Kidney epithelial cell (primary cell): ENCODE measurements around the gene VAMP3. TPM values are rescaled to one million over a fixed set of nuclear protein-coding genes. Genes with fewer than 3 reads are reported as not detected.

ENCODE experiments used
- DNase-seq: peaks from one replicate; pipeline ENCODE4 v3.0.0-alpha.2; 2010; ENCODE audit warnings: low read depth
- H3K27me3 ChIP-seq: 2 replicates; pipeline ENCODE4 v1.6.0; 2011; ENCODE audit warnings: low read length; ENCODE audit not compliant: control insufficient read depth, insufficient read depth
- H3K36me3 ChIP-seq: 2 replicates; pipeline ENCODE4 v1.5.1; 2011; ENCODE audit warnings: low read length; ENCODE audit not compliant: control insufficient read depth, insufficient read depth
- H3K4me3 ChIP-seq: 2 replicates; pipeline ENCODE4 v1.5.1; 2011; ENCODE audit warnings: low read depth, mild to moderate bottlenecking, control low read depth, low read length
- total RNA-seq: library from RNA; depleted of rRNA; stranded (reverse); fragments of >200 nt; gene quantifications from 2 replicates; pipeline ENCODE4 v1.2.3, GENCODE V29; 2015
- TF ChIP-seq, protein P1 (sequence below): IDR thresholded peaks from 2 replicates; pipeline ENCODE4 v1.5.1; 2011; ENCODE audit warnings: mild to moderate bottlenecking, moderate library complexity, low read length, control low read depth, inconsistent platforms; ENCODE audit not compliant: insufficient read depth, poor library complexity, severe bottlenecking

VAMP3 gene
- total RNA-seq, 1 donor from 2014 or later: 133 TPM

DNA sequence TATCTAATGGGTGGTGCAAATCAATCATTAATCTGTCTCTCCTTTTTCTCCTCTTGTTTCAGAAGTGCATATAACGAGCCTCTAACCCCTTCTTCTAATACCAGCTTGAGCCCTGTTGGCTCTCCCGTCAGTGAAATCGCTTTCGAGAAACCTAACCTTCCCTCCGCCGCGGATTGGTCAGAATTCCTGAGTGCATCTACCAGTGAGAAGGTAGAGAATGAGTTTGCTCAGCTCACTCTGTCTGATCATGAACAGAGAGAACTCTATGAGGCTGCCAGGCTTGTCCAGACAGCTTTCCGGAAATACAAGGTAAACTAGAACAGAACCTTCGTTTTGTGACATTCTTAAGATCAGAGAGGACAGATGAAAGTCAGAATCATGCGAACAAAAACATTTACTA is 25.3 kb upstream of the VAMP3 start:
- TF ChIP-seq, protein P1, sequence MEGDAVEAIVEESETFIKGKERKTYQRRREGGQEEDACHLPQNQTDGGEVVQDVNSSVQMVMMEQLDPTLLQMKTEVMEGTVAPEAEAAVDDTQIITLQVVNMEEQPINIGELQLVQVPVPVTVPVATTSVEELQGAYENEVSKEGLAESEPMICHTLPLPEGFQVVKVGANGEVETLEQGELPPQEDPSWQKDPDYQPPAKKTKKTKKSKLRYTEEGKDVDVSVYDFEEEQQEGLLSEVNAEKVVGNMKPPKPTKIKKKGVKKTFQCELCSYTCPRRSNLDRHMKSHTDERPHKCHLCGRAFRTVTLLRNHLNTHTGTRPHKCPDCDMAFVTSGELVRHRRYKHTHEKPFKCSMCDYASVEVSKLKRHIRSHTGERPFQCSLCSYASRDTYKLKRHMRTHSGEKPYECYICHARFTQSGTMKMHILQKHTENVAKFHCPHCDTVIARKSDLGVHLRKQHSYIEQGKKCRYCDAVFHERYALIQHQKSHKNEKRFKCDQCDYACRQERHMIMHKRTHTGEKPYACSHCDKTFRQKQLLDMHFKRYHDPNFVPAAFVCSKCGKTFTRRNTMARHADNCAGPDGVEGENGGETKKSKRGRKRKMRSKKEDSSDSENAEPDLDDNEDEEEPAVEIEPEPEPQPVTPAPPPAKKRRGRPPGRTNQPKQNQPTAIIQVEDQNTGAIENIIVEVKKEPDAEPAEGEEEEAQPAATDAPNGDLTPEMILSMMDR: no peak
- Histone ChIP-seq H3K27me3 (no peaks in the 10 kb centered on the region), H3K4me3 (no peak overlapping the region), H3K36me3 (no peaks in the 10 kb centered on the region)
- no peak for DNase-seq

- H3K27me3 ChIP-seq: no peaks in the 10 kb centered on the region
- TF ChIP-seq, protein P1: no peak
- H3K36me3 ChIP-seq: no peaks in the 10 kb centered on the region
- DNase-seq: no peak
- no peak overlapping the region for H3K4me3 ChIP-seq
Measured at GRCh38 chr1:7747605-7748004, 23.5 kb upstream of the VAMP3 start.

DNA sequence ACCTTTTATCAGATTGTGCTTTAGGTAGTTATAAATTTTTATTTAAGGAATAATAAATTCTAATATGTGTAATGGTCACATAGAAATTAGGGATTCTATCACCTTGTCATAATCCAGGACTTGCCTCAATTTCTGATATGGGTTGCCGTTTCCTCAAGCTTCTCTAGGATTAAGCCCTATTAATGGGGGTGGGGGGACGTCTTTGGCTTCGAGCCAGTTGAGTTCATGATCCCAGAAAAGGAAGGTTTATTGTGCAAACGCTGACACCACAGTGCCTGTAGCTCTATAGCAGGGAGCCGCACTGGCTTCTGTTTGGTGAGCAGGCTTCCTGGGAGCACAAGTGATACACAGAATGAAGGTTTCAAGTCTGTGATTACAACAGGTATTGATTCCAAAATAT is 22.0 kb upstream of the VAMP3 start:
- no peaks in the 10 kb centered on the region for H3K27me3 ChIP-seq
- no peaks in the 10 kb centered on the region for H3K36me3 ChIP-seq
- no peak overlapping the region for H3K4me3 ChIP-seq
- TF ChIP-seq, protein P1: no peak
- no peak for DNase-seq

DNA sequence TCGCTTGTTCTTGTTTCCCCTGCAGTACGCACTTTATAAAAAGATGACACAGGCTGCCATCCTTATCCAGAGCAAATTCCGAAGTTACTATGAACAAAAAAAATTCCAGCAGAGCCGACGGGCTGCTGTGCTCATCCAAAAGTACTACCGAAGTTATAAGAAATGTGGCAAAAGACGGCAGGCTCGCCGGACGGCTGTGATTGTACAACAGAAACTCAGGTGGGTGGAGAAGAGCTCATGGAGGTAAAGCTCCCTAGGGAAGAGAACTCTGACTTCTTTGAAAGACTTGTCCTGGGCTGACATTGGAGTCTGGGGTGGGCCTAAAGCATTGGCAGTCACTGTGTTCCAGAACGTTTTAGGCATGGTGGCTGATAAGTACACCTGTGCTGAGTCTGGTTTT is 19.9 kb upstream of the VAMP3 start:
- DNase-seq: no peak
- Histone ChIP-seq H3K27me3 (no peaks in the 10 kb centered on the region), H3K4me3 (no peak overlapping the region), H3K36me3 (no peaks in the 10 kb centered on the region)
- TF ChIP-seq, protein P1: no peak

GRCh38 chr1:7752512-7753417 is 18.3 kb upstream of the VAMP3 start:
- H3K36me3 ChIP-seq: no peaks in the 10 kb centered on the region
- TF ChIP-seq, protein P1: peak; percentile 70
- DNase-seq: no peak
- H3K4me3 ChIP-seq: no peak overlapping the region
- no peaks in the 10 kb centered on the region for H3K27me3 ChIP-seq
